ENCODE results near the gene FEN1. TPM values are rescaled to one million over a fixed set of nuclear protein-coding genes. Genes with fewer than 3 reads are reported as not detected.

FEN1 gene
- total RNA-seq, 1 donor: 9.0 TPM

DNA sequence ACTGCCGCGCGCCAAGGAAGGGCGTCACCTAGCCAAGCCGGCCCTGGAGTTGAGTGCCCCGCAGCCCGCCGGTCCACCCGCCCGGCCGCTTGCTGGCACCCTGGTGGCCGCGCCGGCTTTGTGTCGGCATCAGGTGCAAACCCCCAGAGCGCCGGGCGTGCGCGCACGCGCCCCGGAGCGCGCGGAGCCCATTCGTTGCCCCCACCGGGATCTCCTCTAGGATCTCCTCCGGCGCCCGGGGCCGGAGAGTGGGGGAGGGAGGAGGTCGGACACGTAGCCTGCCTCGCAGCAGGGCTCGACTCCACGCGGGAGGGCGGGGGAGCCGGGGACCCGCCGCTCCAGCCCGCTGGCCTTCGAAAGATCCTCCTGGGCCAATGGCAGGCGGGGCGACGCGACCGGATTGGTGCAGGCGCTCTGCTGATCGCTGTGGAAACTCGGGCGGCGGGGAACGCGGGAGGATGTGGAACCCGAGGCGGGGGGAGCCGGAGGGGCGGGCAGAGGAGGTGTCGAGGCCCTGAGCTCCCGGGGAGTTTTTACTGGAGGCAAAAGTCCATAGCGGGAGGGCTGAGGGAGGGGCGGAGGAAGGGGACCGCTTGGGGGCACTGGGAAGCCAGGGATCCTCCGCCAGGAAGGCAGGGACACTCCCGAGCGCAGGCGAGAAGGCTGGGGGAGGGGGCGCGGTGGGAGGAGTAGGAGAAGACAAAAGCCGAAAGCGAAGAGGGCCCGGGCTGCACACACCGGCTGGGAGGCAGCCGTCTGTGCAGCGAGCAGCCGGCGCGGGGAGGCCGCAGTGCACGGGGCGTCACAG is 35.1 kb downstream of the FEN1 start, which contains the start of gene FADS2:
FADS2 (plus strand) TSS at position 730 of the 808 bp plus-strand sequence. CDS start 91 bp downstream, outside the sequence.
- peak within 1 kb of the TSS; percentile 89 for H3K4me2 ChIP-seq (ENCODE audit: insufficient read depth, low read length)
- H3K4me1 ChIP-seq (ENCODE audit: insufficient read depth, low read length): peaks cover 19% of the 10 kb centered on the region
- peaks cover 28% of the 10 kb centered on the region for H3K79me2 ChIP-seq (ENCODE audit: insufficient read depth, low read length)
- no peaks in the 10 kb centered on the region for H3K36me3 ChIP-seq (ENCODE audit: insufficient read depth, low read length)
- TF ChIP-seq CTCF (IDR thresholded peaks at IDR 0.05; ENCODE audit: extremely low read depth, low read depth, low read length): no peak
- H2AFZ ChIP-seq (ENCODE audit: low read length): peak within 1 kb of the TSS; percentile 76
- peaks cover 14% of the 10 kb centered on the region for H4K20me1 ChIP-seq (ENCODE audit: insufficient read depth, low read length)
- H3K9me3 ChIP-seq (ENCODE audit: low read depth, low read length): no peaks in the 10 kb centered on the region
- H3K27ac ChIP-seq (ENCODE audit: low read depth, low read length): peak within 1 kb of the TSS; percentile 23
- H3K27me3 ChIP-seq (ENCODE audit: insufficient read depth, low read length): no peaks in the 10 kb centered on the region
- DNase-seq (ENCODE audit: insufficient read length, low spot score, missing footprints): peak; percentile 97
- peak within 1 kb of the TSS; percentile 81 for H3K4me3 ChIP-seq (ENCODE audit: insufficient read depth, low read length)

GRCh38 chr11:61828379-61828628 is 35.6 kb downstream of the FEN1 start:
- H3K9me3 ChIP-seq (ENCODE audit: low read depth, low read length): no peaks in the 10 kb centered on the region
- no peak for DNase-seq (ENCODE audit: insufficient read length, low spot score, missing footprints)
- no peak overlapping the region for H3K27ac ChIP-seq (ENCODE audit: low read depth, low read length)
- peaks cover 14% of the 10 kb centered on the region for H4K20me1 ChIP-seq (ENCODE audit: insufficient read depth, low read length)
- H3K4me3 ChIP-seq (ENCODE audit: insufficient read depth, low read length): peak overlapping the region; percentile 81
- peaks cover 19% of the 10 kb centered on the region for H3K4me1 ChIP-seq (ENCODE audit: insufficient read depth, low read length)
- no peaks in the 10 kb centered on the region for H3K27me3 ChIP-seq (ENCODE audit: insufficient read depth, low read length)
- H3K36me3 ChIP-seq (ENCODE audit: insufficient read depth, low read length): no peaks in the 10 kb centered on the region
- H2AFZ ChIP-seq (ENCODE audit: low read length): peak overlapping the region; percentile 76
- peaks cover 33% of the 10 kb centered on the region for H3K79me2 ChIP-seq (ENCODE audit: insufficient read depth, low read length)
- no peak for TF ChIP-seq CTCF (IDR thresholded peaks at IDR 0.05; ENCODE audit: extremely low read depth, low read depth, low read length)
- H3K4me2 ChIP-seq (ENCODE audit: insufficient read depth, low read length): peak overlapping the region; percentile 89

DNA sequence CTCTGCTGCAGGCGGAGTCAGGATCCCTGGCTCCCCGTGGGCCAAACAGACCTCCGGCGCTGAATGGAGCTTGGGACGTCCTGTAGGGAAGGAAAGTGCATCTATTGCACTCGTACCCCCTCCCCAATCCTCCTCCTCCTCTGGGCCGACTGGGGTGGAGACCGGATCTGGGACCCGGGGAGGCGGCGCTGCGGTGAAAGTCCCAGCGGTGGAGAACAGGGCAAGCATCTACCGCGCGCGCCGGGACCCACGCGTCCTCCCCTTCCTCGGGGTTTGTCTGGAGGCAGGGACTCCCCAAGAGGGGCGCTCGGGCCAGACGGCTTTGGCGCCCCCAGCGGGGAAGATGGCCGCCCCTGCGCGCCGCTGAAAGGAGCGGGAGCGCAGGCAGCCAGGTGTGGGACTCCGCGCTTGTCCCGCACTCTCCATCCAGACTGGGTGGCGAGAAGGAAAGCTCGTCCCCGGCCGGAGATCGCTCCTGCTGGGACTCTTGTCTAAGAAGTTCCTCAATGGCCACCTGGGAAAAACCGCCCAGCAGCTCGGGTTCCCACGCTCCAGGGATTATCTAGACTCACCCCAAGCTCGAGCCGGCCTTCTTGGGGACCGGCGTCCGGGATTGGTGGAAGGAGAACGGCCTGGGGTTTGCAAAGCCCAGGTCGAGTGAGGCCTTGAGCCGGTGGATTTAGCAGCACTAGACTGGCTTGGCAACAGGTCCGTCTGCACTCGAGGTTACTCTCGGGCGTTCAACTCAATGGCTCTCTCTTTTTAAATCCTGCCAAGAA is 36.1 kb downstream of the FEN1 start:
- H4K20me1 ChIP-seq (ENCODE audit: insufficient read depth, low read length): peaks cover 16% of the 10 kb centered on the region
- DNase-seq (ENCODE audit: insufficient read length, low spot score, missing footprints): peak; percentile 85

More for the DNA sequence above, 36.1 kb downstream of the FEN1 start:
- peak overlapping the region; percentile 89 for H3K4me2 ChIP-seq (ENCODE audit: insufficient read depth, low read length)
- no peak overlapping the region for H3K27ac ChIP-seq (ENCODE audit: low read depth, low read length)
- H3K4me3 ChIP-seq (ENCODE audit: insufficient read depth, low read length): peak overlapping the region; percentile 81
- H3K9me3 ChIP-seq (ENCODE audit: low read depth, low read length): no peaks in the 10 kb centered on the region
- H3K27me3 ChIP-seq (ENCODE audit: insufficient read depth, low read length): no peaks in the 10 kb centered on the region
- H3K36me3 ChIP-seq (ENCODE audit: insufficient read depth, low read length): no peaks in the 10 kb centered on the region
- peak; percentile 33 for TF ChIP-seq CTCF (IDR thresholded peaks at IDR 0.05; ENCODE audit: extremely low read depth, low read depth, low read length)
- H3K4me1 ChIP-seq (ENCODE audit: insufficient read depth, low read length): peaks cover 19% of the 10 kb centered on the region
- peak overlapping the region; percentile 76 for H2AFZ ChIP-seq (ENCODE audit: low read length)
- peaks cover 37% of the 10 kb centered on the region for H3K79me2 ChIP-seq (ENCODE audit: insufficient read depth, low read length)
